GM20000 (cell line): Measurements from ENCODE around the gene ANO9.
"Not testable (repeated sequence)": the region's sequence is repeated elsewhere in the genome, so short reads cannot be mapped to it uniquely, and the experiment has no call there.

Experiments used
- DNase-seq: peaks from one replicate; pipeline ENCODE4 v3.0.0; 2012; ENCODE audit warnings: low spot score
- TF ChIP-seq, protein P1 (sequence below): IDR thresholded peaks from 2 replicates; pipeline ENCODE4 v1.5.1; 2012; ENCODE audit warnings: mild to moderate bottlenecking, control low read depth; ENCODE audit errors: extremely low read depth, missing control alignments

ANO9 gene

DNA sequence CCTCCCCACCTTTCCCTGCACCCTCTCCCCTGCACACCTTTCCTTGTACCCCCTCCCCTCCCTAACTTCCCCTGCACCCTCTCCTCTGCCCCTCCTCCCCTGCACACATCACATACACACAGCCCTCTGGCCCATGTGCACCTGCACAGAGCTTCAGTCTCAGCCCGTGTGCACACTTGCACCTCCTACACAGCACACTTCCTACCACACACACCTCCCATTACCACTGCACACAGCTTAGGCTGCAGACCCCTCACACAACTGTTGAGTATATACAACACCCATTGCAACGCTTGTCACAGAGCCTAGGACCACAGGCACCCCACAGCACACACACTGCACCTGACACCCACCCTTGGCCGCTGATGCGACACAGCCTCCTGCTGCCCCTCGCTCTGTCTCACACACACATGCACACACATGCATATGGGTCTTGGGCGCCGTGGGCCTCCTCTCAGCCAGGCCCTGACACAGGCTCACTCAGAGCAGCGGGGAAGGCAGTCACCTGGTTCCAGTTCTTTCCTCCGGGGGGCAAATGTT is 27.4 kb downstream of the ANO9 start:
- TF ChIP-seq, protein P1, sequence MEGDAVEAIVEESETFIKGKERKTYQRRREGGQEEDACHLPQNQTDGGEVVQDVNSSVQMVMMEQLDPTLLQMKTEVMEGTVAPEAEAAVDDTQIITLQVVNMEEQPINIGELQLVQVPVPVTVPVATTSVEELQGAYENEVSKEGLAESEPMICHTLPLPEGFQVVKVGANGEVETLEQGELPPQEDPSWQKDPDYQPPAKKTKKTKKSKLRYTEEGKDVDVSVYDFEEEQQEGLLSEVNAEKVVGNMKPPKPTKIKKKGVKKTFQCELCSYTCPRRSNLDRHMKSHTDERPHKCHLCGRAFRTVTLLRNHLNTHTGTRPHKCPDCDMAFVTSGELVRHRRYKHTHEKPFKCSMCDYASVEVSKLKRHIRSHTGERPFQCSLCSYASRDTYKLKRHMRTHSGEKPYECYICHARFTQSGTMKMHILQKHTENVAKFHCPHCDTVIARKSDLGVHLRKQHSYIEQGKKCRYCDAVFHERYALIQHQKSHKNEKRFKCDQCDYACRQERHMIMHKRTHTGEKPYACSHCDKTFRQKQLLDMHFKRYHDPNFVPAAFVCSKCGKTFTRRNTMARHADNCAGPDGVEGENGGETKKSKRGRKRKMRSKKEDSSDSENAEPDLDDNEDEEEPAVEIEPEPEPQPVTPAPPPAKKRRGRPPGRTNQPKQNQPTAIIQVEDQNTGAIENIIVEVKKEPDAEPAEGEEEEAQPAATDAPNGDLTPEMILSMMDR = no peak

DNA sequence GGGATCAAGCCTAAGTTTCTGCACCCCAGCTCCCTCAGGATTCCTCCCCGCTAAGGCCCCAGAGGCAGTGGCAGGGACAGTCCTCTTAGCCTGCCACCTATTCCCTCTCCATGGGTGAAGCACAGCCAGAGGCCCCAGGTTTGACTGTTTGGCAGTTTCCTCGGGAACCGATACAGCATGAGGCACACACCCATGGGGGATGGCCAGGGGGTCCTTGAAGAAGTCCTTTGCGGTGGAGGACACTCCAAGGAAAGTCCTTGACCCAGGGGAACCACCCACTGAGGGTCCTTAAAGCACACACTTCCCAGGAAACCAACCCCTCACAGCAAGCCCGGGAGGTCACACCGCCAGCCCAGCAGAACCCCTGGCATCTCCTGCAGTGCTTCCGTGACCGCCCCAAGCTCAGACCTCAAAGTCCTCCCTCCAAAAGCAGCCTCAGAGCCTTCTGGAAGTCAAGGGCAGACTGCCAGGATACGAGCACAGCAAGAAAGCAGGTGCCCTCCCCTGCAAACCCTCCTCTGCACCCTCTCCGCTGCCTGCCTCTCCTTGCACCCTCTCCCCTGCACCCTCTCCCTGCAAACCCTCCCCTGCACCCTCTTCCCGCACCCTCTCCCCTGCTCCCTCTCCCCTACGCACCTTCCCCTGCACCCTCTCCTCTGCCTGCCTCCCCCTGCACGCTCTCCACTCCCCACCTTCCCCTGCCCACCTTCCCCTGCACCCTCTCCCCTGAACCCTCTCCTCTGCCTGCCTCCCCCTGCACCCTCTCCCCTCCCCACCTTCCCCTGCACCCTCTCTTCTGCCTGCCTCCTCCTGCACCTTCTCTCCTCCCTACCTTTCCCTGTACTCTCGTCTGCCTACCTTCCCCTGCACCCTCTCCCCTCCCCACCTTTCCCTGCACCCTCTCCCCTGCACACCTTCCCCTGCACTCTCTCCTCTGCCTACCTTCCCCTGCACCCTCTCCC is 28.4 kb downstream of the ANO9 start:
- DNase-seq = no peak

More for the DNA sequence above, 27.4 kb downstream of the ANO9 start:
- no peak for DNase-seq

DNA sequence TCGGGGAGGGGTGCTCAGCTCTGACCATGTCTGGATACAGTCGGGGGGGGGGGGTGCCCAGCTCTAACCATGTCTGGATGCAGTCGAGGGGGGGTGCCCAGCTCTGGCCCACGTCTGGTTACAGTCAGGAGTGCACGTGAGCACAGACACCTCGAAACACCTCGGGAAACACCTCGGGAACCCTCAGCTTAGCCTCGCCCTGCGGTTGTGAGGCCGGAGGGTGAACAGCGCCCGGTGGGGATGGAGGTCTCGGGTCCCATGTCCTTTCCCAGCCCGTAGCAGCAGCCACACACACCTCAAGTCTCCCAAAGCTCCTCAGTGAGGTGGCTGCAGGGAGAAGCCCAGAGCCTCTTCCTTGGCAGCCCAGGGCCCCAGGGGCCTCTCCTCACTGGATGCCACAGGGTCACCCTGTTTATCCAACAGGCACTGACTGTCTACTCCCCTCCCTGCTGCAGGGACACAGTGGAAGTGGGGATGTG is 29.1 kb downstream of the ANO9 start:
- TF ChIP-seq, protein P1 = no peak
- no peak for DNase-seq

More for the DNA sequence above, 28.4 kb downstream of the ANO9 start:
- TF ChIP-seq, protein P1 = no peak

DNA sequence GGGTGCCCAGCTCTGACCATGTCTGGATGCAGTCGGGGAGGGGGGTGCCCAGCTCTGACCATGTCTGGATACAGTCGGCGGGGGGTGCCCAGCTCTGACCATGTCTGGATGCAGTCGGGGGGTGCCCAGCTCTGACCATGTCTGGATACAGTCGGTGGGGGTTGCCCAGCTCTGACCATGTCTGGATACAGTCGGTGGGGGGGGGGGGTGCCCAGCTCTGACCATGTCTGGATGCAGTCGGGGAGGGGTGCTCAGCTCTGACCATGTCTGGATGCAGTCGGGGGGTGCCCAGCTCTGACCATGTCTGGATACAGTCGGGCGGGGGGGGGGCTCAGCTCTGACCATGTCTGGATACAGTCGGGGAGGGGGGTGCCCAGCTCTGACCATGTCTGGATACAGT is 30.3 kb downstream of the ANO9 start:
- not testable (repeated sequence) for DNase-seq

DNA sequence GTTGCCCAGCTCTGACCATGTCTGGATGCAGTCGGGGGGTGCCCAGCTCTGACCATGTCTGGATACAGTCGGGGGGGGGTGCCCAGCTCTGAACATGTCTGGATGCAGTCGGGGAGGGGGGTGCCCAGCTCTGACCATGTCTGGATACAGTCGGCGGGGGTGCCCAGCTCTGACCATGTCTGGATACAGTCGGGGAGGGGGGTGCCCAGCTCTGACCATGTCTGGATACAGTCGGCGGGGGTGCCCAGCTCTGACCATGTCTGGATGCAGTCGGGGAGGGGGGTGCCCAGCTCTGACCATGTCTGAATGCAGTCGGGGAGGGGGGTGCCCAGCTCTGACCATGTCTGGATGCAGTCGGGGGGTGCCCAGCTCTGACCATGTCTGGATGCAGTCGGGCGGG is 31.1 kb downstream of the ANO9 start:
- DNase-seq = not testable (repeated sequence)

DNA sequence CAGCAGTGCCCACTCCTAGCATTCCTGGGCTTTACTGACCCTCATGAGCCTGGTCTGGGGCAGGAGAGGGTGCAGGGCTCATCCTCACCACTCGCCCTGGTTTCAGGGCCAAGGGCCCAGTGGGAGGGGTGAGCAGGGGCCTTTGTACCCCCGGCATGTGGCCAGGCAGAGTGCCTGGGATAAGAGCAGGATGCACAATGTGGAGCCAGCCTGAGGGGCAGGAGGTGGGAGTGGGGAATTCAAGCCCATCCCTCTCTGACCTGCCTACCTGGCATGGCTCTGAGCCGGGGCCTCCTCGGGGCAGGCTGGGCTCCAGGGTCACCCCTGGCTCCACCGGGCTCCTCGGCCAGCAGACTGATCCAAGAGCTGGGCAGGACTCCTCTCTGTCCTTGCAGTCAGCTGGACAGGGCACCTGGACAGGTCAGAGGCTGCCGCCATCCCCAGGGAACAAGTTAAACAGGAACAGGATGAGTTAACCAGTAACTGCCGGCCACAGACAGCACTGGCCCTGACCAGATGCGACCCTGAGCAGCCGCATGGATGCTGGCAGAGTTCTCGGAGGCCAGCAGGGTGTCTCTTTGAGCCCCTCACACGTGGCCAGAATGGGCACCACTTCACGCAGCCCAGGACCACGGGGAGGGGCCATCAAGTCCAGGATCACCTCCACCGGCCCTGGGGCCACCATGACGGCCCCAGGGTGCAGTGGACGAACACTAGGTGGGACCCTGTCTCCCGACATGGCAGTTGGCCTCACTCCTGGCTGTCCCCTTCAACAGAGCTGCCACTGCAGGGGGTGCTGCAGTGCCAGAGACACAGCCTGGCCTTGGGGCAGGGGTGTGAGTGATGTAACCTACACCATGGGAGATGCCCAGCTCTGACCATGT is 32.0 kb downstream of the ANO9 start:
- DNase-seq = no peak
- TF ChIP-seq, protein P1 = no peak

DNA sequence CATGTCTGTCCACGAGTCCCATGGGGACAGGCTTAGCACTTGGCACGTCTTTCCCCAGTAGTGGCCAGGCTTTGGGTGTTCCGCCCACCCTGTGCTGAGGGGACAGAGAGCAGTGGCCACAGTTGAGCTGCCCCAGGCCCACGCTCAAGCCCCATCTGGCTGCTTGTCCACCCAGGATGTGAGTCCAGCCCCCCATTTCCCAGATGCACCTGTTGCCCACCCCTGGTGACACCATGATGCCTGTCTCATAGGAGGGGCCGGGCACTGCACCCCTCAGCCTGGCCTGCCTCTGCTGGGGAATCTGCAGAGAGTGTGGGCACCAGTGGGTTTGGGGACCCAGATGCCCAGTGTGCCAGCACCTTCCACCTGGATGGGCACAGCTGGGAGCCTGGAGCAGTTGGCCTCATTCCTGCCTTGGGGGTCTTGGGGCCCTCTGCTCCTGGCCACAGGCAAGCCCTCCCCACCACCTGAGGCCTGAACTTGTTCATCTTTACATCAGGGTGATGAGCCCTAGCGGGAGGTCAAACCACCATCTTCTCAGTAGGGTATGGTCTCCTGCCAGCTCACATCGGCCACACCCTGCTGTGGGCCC is 32.7 kb downstream of the ANO9 start:
- DNase-seq = no peak
- TF ChIP-seq, protein P1 = no peak
